Keratinocyte (primary cell): ENCODE results near the gene CD209. TPM values are rescaled to one million over a fixed set of nuclear protein-coding genes. Genes with fewer than 3 reads are reported as not detected.

Experiments used
- DNase-seq: peaks from one replicate; pipeline ENCODE4 v3.0.0-alpha.2; 2011; ENCODE audit warnings: low read depth, missing footprints, low spot score
- FAIRE-seq: peaks from 2 replicates; lab custom pipeline; 2011; peaks lifted over from hg19 to GRCh38; lab: Jason Lieb, UNC
- H2AFZ ChIP-seq: 2 replicates; pipeline ENCODE4 v1.6.0; 2012; ENCODE audit warnings: low read length, control low read depth, inconsistent platforms; ENCODE audit not compliant: control insufficient read depth
- H3K27ac ChIP-seq: 2 replicates; pipeline ENCODE4 v1.5.1; 2011; ENCODE audit warnings: low read length; ENCODE audit not compliant: control insufficient read depth, insufficient read depth
- H3K27me3 ChIP-seq: 3 replicates; pipeline ENCODE4 v1.6.0; 2011; ENCODE audit warnings: low read length; ENCODE audit not compliant: control insufficient read depth, insufficient read depth; ENCODE audit errors: extremely low read depth
- H3K36me3 ChIP-seq, 2 experiments: 2 replicates in 1 of 2; 3 replicates in 1 of 2; pipeline ENCODE4 v1.5.1; 2011; ENCODE audit warnings: low read length in 2 of 2, mild to moderate bottlenecking in 1 of 2; ENCODE audit not compliant: control insufficient read depth in 2 of 2, insufficient read depth in 2 of 2; ENCODE audit errors: extremely low read depth in 1 of 2
- H3K4me1 ChIP-seq: 3 replicates; pipeline ENCODE4 v1.5.1; 2011; ENCODE audit warnings: low read length; ENCODE audit not compliant: control insufficient read depth, insufficient read depth; ENCODE audit errors: extremely low read depth
- H3K4me2 ChIP-seq: 3 replicates; pipeline ENCODE4 v1.6.0; 2011; ENCODE audit warnings: low read depth, low read length; ENCODE audit not compliant: control insufficient read depth, insufficient read depth; ENCODE audit errors: extremely low read depth
- H3K4me3 ChIP-seq, 3 experiments: fragments of 200-600 bp in 1 of 3; sonication (generic) in 1 of 3; 2 replicates in 2 of 3; 3 replicates in 1 of 3; pipeline ENCODE4 v1.5.1; 2011 to 2016; ENCODE audit warnings: low read length in 3 of 3, mild to moderate bottlenecking in 3 of 3, control low read depth in 2 of 3, inconsistent platforms in 1 of 3, low read depth in 1 of 3, mixed read lengths in 1 of 3, mixed run types in 1 of 3, moderate library complexity in 1 of 3; ENCODE audit not compliant: control insufficient read depth in 2 of 3, insufficient read depth in 2 of 3; ENCODE audit errors: extremely low read depth in 1 of 3
- H3K79me2 ChIP-seq: 2 replicates; pipeline ENCODE4 v1.6.0; 2012; ENCODE audit warnings: low read length; ENCODE audit not compliant: control insufficient read depth, insufficient read depth
- H3K9ac ChIP-seq: 3 replicates; pipeline ENCODE4 v1.6.0; 2011; ENCODE audit warnings: low read length; ENCODE audit not compliant: control insufficient read depth, insufficient read depth; ENCODE audit errors: extremely low read depth
- H3K9me1 ChIP-seq: 3 replicates; pipeline ENCODE4 v1.6.0; 2011; ENCODE audit warnings: low read length; ENCODE audit not compliant: control insufficient read depth, insufficient read depth; ENCODE audit errors: extremely low read depth
- H3K9me3 ChIP-seq: 2 replicates; pipeline ENCODE4 v1.5.1; 2012; ENCODE audit warnings: low read depth, low read length; ENCODE audit not compliant: control insufficient read depth
- H4K20me1 ChIP-seq: 3 replicates; pipeline ENCODE4 v1.6.0; 2011; ENCODE audit warnings: low read length; ENCODE audit not compliant: control insufficient read depth, insufficient read depth; ENCODE audit errors: extremely low read depth
- EZH2 ChIP-seq: IDR thresholded peaks from one replicate; pipeline ENCODE4 v1.6.1; 2012; ENCODE audit warnings: inconsistent platforms, mild to moderate bottlenecking, low read length, moderate library complexity
- dilution Hi-C: fragments of 300-500 bp; cut with MboI; formaldehyde crosslinking; loops from one replicate; pipeline ENCODE4 v1.7.0; 2020; ENCODE audit warnings: low sequenced_read_pairs; ENCODE audit not compliant: extremely low pct_ligation_motif_present
- polyA plus RNA-seq, 5 experiments: library from polyadenylated mRNA; depleted of rRNA in 3 of 5; stranded (reverse) in 3 of 5; stranded (forward) in 1 of 5; unstranded in 1 of 5; fragments of >200 nt; gene quantifications; 1 replicate in 1 of 5; 2 replicates in 3 of 5; 3 replicates in 1 of 5; pipeline versions ENCODE4 v1.2.1 to v1.2.3, GENCODE V29; 2011 to 2012; ENCODE audit warnings: missing spikeins in 2 of 5, low read depth in 1 of 5, low replicate concordance in 1 of 5
- TF ChIP-seq, protein P1 (sequence below), 3 experiments: IDR thresholded peaks in 1 of 3; conservative IDR thresholded peaks in 1 of 3; optimal IDR thresholded peaks in 1 of 3; 2 replicates in 2 of 3; 3 replicates in 1 of 3; pipeline versions ENCODE3 to v1.5.1; 2011; ENCODE audit warnings: low read length in 3 of 3, mild to moderate bottlenecking in 3 of 3, moderate library complexity in 2 of 3, control low read depth in 1 of 3, inconsistent platforms in 1 of 3; ENCODE audit not compliant: insufficient read depth in 2 of 3; ENCODE audit errors: extremely low read depth in 1 of 3

CD209 gene
- polyA plus RNA-seq, 1 donor (not counting 4 experiments of a cell fraction or from before 2014, with no cell fraction given), result not detected

DNA sequence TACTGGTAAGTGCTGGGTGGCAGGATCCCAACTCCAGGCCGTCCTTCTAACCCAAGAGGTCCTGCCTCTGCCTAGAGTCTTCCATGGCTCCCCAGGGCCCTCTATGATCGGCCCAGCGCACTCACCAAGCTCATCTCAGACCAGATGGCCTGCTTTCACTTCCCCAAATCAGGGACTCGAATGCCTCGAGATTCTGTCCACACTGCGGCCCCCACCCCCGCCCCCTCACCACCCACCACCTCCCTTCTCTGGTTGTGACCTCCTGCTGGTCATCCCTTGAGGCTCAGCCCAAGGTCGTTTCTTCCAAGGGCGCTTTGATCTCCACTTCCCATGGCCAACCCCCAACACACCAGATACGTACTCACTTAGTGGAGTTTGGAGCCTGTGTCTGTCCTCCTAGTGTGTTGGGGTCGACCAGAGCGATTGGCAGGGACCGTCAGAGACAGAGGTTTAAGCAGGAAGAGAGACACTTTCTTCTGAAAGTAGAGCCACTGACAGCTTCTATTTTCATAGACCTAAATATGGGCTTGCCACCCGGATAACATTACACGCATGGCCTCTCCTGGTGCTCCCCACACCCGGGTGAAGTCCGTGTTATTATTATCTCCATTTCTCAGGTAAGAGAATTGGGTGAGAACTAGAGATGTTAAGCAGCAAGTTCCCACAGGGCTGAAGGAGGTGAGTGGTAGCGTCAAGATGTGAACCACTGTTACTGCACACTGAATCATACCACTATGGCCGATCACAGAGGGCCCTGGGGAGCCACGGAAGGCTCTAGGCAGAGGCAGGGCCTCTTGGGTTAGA is 45.5 kb downstream of the CD209 start, which contains the start of gene FCER2:
FCER2 (minus strand) TSS at position 478 of the 804 bp plus-strand sequence. CDS start 2,371 bp downstream, outside the sequence.
- no peaks in the 10 kb centered on the region for H3K4me1 ChIP-seq
- no peak within 1 kb of the TSS for H2AFZ ChIP-seq
- H3K27ac ChIP-seq, result no peak within 1 kb of the TSS
- H3K27me3 ChIP-seq, result peaks cover 21% of the 10 kb centered on the region
- H3K4me3 ChIP-seq, result no peak within 1 kb of the TSS
- H3K9ac ChIP-seq, result no peak within 1 kb of the TSS
- H3K9me3 ChIP-seq, result no peaks in the 10 kb centered on the region
- H3K4me2 ChIP-seq, result no peak within 1 kb of the TSS
- FAIRE-seq (no peak), DNase-seq (no peak)
- dilution Hi-C loops, result no loop called here
- no peaks in the 10 kb centered on the region for H3K79me2 ChIP-seq
- H3K9me1 ChIP-seq, result no peaks in the 10 kb centered on the region
- no peaks in the 10 kb centered on the region for H4K20me1 ChIP-seq
- H3K36me3 ChIP-seq, result no peaks in the 10 kb centered on the region
- TF ChIP-seq, protein P1, sequence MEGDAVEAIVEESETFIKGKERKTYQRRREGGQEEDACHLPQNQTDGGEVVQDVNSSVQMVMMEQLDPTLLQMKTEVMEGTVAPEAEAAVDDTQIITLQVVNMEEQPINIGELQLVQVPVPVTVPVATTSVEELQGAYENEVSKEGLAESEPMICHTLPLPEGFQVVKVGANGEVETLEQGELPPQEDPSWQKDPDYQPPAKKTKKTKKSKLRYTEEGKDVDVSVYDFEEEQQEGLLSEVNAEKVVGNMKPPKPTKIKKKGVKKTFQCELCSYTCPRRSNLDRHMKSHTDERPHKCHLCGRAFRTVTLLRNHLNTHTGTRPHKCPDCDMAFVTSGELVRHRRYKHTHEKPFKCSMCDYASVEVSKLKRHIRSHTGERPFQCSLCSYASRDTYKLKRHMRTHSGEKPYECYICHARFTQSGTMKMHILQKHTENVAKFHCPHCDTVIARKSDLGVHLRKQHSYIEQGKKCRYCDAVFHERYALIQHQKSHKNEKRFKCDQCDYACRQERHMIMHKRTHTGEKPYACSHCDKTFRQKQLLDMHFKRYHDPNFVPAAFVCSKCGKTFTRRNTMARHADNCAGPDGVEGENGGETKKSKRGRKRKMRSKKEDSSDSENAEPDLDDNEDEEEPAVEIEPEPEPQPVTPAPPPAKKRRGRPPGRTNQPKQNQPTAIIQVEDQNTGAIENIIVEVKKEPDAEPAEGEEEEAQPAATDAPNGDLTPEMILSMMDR (optimal IDR thresholded peaks at IDR 0.05 in 1 of 3, IDR thresholded peaks at IDR 0.05 in 1 of 3, conservative IDR thresholded peaks at IDR 0.05 in 1 of 3; ENCODE audit: extremely low read depth in 1 of 3, insufficient read depth in 2 of 3, low read length in 3 of 3), result no peak
- no peak for TF ChIP-seq EZH2

GRCh38 chr19:7701049-7701653 is 46.2 kb downstream of the CD209 start:
- Histone ChIP-seq H3K36me3 (no peaks in the 10 kb centered on the region), H3K27ac (no peak overlapping the region), H3K79me2 (no peaks in the 10 kb centered on the region), H3K4me1 (no peaks in the 10 kb centered on the region), H3K9me1 (no peaks in the 10 kb centered on the region), H3K4me3 (no peak overlapping the region), H4K20me1 (no peaks in the 10 kb centered on the region), H3K9me3 (no peaks in the 10 kb centered on the region), H3K4me2 (no peak overlapping the region), H3K9ac (no peak overlapping the region), H3K27me3 (peaks cover 21% of the 10 kb centered on the region), H2AFZ (no peak overlapping the region)
- dilution Hi-C loops, result no loop called here
- no peak for FAIRE-seq
- TF ChIP-seq, protein P1 (optimal IDR thresholded peaks at IDR 0.05 in 1 of 3, IDR thresholded peaks at IDR 0.05 in 1 of 3, conservative IDR thresholded peaks at IDR 0.05 in 1 of 3; ENCODE audit: extremely low read depth in 1 of 3, insufficient read depth in 2 of 3, low read length in 3 of 3), result no peak
- TF ChIP-seq EZH2, result no peak
- no peak for DNase-seq
